ENCODE measurements around the gene RAB43. TPM values are rescaled to one million over a fixed set of nuclear protein-coding genes. Genes with fewer than 3 reads are reported as not detected.
A peak's percentile ranks its signal among the peaks of the same experiment; 100 is the strongest.
"Not testable (repeated sequence)": the region's sequence is repeated elsewhere in the genome, so short reads cannot be mapped to it uniquely, and the experiment has no call there.

Gene RAB43
- total RNA-seq: 10 to 100 TPM in 3 of 4 donors, 1 to 10 TPM in 1; 7.5 to 18.4 (median 17.6) TPM

DNA sequence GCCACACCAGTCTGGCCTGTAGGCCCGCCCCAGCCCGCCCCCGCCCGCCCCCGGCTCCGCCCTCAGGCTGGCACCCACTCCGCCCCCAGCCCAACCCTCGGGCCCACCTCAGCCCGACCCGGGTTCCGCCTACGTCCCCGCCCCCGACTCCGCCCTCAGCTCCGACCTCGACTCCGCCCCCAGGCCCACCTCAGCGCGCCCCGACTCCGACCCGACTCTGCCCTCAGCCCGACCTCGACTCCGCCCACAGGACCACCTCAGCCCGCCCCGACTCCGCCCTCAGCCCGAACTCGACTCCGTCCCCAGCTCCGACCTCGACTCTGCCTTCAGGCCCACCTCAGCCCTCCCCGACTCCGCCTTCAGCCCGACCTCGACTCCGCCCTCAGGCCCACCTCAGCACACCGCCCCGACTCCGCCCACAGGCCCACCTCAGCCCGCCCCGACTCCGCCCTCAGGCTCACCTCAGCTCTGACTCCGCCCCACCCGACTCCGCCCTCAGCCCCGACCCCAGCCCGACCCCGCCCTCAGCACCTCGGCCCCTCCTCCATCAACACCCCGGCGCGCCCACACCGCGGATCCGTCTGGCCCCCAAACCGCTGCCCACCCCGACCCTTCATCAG lies at the start of gene RAB43:
TSS of gene RAB43 (minus strand) at position 13 of the 620 bp plus-strand sequence. CDS start 315 bp downstream, outside the sequence.
- 9% methylated on average over 31 of the region's 60 CpGs for WGBS
- peaks cover 0 to 12% (median 5%) of the 10 kb centered on the region in 4 donors for H3K36me3 ChIP-seq
- H3K4me3 ChIP-seq: peak within 1 kb of the TSS; percentile 72 to 97 (median 88)
- H3K27me3 ChIP-seq: no peaks in the 10 kb centered on the region
- intact Hi-C loops (cut with DNase I): no loop called here
- H3K27ac ChIP-seq (replicated peaks in 1 of 4): peak within 1 kb of the TSS; percentile 88 to 98 (median 94)
- peaks cover 16 to 31% (median 24%) of the 10 kb centered on the region in 4 donors for H3K4me1 ChIP-seq
- peak; percentile 97 for DNase-seq (ENCODE audit: extremely low spot score)
- no peaks in the 10 kb centered on the region for H3K9me3 ChIP-seq
- TF ChIP-seq POLR2AphosphoS5 (IDR thresholded peaks at IDR 0.05) (no peak), POLR2A (IDR thresholded peaks at IDR 0.05; ENCODE audit: low read depth) (no peak), EP300 (IDR thresholded peaks at IDR 0.05) (no peak)
- TF ChIP-seq, protein P1, sequence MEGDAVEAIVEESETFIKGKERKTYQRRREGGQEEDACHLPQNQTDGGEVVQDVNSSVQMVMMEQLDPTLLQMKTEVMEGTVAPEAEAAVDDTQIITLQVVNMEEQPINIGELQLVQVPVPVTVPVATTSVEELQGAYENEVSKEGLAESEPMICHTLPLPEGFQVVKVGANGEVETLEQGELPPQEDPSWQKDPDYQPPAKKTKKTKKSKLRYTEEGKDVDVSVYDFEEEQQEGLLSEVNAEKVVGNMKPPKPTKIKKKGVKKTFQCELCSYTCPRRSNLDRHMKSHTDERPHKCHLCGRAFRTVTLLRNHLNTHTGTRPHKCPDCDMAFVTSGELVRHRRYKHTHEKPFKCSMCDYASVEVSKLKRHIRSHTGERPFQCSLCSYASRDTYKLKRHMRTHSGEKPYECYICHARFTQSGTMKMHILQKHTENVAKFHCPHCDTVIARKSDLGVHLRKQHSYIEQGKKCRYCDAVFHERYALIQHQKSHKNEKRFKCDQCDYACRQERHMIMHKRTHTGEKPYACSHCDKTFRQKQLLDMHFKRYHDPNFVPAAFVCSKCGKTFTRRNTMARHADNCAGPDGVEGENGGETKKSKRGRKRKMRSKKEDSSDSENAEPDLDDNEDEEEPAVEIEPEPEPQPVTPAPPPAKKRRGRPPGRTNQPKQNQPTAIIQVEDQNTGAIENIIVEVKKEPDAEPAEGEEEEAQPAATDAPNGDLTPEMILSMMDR (IDR thresholded peaks at IDR 0.05): no peak

- Histone ChIP-seq H3K9me3 (no peaks in the 10 kb centered on the region), H3K36me3 (peaks cover 45 to 73% (median 67%) of the 10 kb centered on the region in 4 donors), H3K27ac (replicated peaks in 1 of 4) (no peak overlapping the region), H3K27me3 (no peaks in the 10 kb centered on the region), H3K4me3 (no peak overlapping the region), H3K4me1 (peaks cover 20 to 30% (median 23%) of the 10 kb centered on the region in 4 donors)
- intact Hi-C loops (cut with DNase I): no loop called here
- no peak for DNase-seq (ENCODE audit: extremely low spot score)
- 81% methylated on average over 15 of the region's 15 CpGs for WGBS
- TF ChIP-seq, protein P1 (IDR thresholded peaks at IDR 0.05): no peak
- TF ChIP-seq POLR2A (IDR thresholded peaks at IDR 0.05; ENCODE audit: low read depth): no peak
- no peak for TF ChIP-seq POLR2AphosphoS5 (IDR thresholded peaks at IDR 0.05)
- no peak for TF ChIP-seq EP300 (IDR thresholded peaks at IDR 0.05)
These were observed 45.2 kb upstream of the RAB43 start for GRCh38 chr3:129166579-129167332.

DNA sequence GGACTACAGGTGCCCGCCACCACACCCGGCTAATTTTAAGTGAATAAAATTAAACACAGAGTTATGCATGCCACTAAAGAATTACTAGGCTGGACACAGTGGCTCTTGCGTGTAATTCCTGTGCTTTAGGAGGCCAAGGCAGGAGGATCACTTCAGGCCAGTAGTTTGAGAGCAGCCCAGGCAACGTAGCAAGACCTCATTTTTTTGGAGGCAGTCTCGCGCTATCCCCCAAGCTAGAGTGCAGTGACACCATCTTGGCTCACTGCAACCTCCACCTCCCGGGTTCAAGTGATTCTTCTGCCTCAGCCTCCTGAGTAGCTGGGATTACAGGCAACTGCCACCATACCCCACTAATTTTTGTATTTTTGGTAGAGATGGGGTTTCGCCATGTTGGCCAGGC lies 44.0 kb upstream of the RAB43 start:
- peaks cover 33 to 61% (median 56%) of the 10 kb centered on the region in 4 donors for H3K36me3 ChIP-seq
- H3K9me3 ChIP-seq; H3K27ac ChIP-seq (replicated peaks in 1 of 4); intact Hi-C loops (cut with DNase I); H3K4me3 ChIP-seq; DNase-seq (ENCODE audit: extremely low spot score); H3K27me3 ChIP-seq: not testable (repeated sequence)
- H3K4me1 ChIP-seq: peaks cover 10 to 22% (median 14%) of the 10 kb centered on the region in 4 donors
- WGBS: 92% methylated on average over 8 of the region's 8 CpGs

DNA sequence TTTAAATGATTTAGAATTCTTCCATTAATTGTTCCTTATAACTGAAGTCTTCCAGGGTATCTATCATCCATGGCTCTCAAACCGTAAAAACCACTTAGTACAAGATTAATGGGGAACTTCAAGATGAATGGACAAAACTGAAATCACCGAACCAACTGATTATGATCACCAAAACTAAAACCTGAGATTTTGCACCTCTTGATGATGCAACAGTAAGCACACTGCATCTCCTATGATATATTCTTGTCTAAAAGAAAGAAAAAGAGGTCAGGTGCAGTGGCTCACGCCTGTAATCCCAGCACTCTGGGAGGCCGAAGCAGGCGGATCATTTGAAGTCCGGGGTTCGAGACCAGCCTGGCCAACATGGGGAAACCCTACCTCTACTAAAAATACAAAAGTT lies 42.9 kb upstream of the RAB43 start:
- TF ChIP-seq POLR2A (IDR thresholded peaks at IDR 0.05; ENCODE audit: low read depth): no peak
- no peak for TF ChIP-seq EP300 (IDR thresholded peaks at IDR 0.05)
- TF ChIP-seq POLR2AphosphoS5 (IDR thresholded peaks at IDR 0.05): no peak
- TF ChIP-seq, protein P1 (IDR thresholded peaks at IDR 0.05): no peak
- WGBS: 89% methylated on average over 7 of the region's 7 CpGs

More for the DNA sequence above, 42.9 kb upstream of the RAB43 start:
- Histone ChIP-seq H3K36me3 (peaks cover 23 to 50% (median 45%) of the 10 kb centered on the region in 4 donors), H3K27me3 (no peaks in the 10 kb centered on the region), H3K9me3 (no peaks in the 10 kb centered on the region), H3K4me1 (peaks cover 20 to 25% (median 20%) of the 10 kb centered on the region in 4 donors), H3K27ac (replicated peaks in 1 of 4) (no peak overlapping the region), H3K4me3 (no peak overlapping the region)
- intact Hi-C loops (cut with DNase I): no loop called here
- DNase-seq (ENCODE audit: extremely low spot score): no peak
